Nasal cavity respiratory epithelium epithelial cell of viscerocranial mucosa (primary cell): ENCODE measurements around the gene IFRD1. TPM values are rescaled to one million over a fixed set of nuclear protein-coding genes. Genes with fewer than 3 reads are reported as not detected.

ENCODE experiments used
- total RNA-seq: library from RNA; depleted of rRNA; stranded (reverse); fragments of >200 nt; gene quantifications from 2 replicates; pipeline ENCODE4 v1.2.3, GENCODE V29; 2014

Gene IFRD1
- 151 and 179 TPM in 2 replicates for total RNA-seq

GRCh38 chr7:112449902-112450806 is at the start of gene IFRD1:
Gene IFRD1, plus strand, starts transcription at chr7:112450460. Its CDS starts 229 bp downstream, at chr7:112450689.

Other genes with a start within 250 kb of the IFRD1 start
- gene DOCK4, start 244.1 kb upstream of the IFRD1 start, total RNA-seq: 8.0 and 9.6 TPM in 2 replicates
- gene ZNF277, start 243.8 kb upstream of the IFRD1 start, total RNA-seq: 43.2 and 46.8 TPM in 2 replicates
- 0.68 and 0.93 TPM in 2 replicates for gene LSMEM1, start 30.5 kb downstream of the IFRD1 start, total RNA-seq